Dendritic cell treated with granulocyte-macrophage colony-stimulating factor and Interleukin-4, amounts not matched to agents 40 ng/mL and 50 ng/mL, for 4 days (primary cell): ENCODE data around the gene SFMBT2.
"Not testable (repeated sequence)": the region's sequence is repeated elsewhere in the genome, so short reads cannot be mapped to it uniquely, and the experiment has no call there.

Experiments used
- H3K27ac Mint-ChIP-seq: one replicate; pipeline ENCODE4 v1.8.0; 2022; ENCODE audit warnings: mild to moderate bottlenecking, mixed read lengths
- H3K27me3 Mint-ChIP-seq: one replicate; pipeline ENCODE4 v1.8.0; 2022; ENCODE audit warnings: mild to moderate bottlenecking, mixed read lengths
- H3K36me3 Mint-ChIP-seq: one replicate; pipeline ENCODE4 v1.8.0; 2022; ENCODE audit warnings: low read depth, mixed read lengths
- H3K4me1 Mint-ChIP-seq: one replicate; pipeline ENCODE4 v1.8.0; 2022; ENCODE audit warnings: low read depth, mixed read lengths
- H3K4me3 Mint-ChIP-seq: one replicate; pipeline ENCODE4 v1.8.0; 2022; ENCODE audit warnings: mild to moderate bottlenecking, moderate library complexity, mixed read lengths
- H3K9me3 Mint-ChIP-seq: one replicate; pipeline ENCODE4 v1.8.0; 2022; ENCODE audit warnings: mixed read lengths
- intact Hi-C: fragments of 100-400 bp; cut with micrococcal nuclease; formaldehyde crosslinking; loops from one replicate; pipeline ENCODE4 v1.15.0; 2022

The SFMBT2 gene

GRCh38 chr10:7329219-7329618 lies 81.6 kb downstream of the SFMBT2 start:
- Mint-ChIP-seq H3K27me3 (no peaks in the 10 kb centered on the region), H3K27ac (no peak overlapping the region), H3K36me3 (peaks cover 29% of the 10 kb centered on the region), H3K4me1 (peaks cover 9% of the 10 kb centered on the region), H3K9me3 (peaks cover 43% of the 10 kb centered on the region), H3K4me3 (no peak overlapping the region)
- intact Hi-C loops = no loop called here

GRCh38 chr10:7327885-7328284 lies 82.9 kb downstream of the SFMBT2 start:
- Mint-ChIP-seq H3K36me3 (peaks cover 29% of the 10 kb centered on the region), H3K27ac (no peak overlapping the region), H3K9me3 (peaks cover 48% of the 10 kb centered on the region), H3K27me3 (no peaks in the 10 kb centered on the region), H3K4me1 (peaks cover 4% of the 10 kb centered on the region), H3K4me3 (no peak overlapping the region)
- intact Hi-C loops = no loop called here

GRCh38 chr10:7322623-7323022 lies 88.2 kb downstream of the SFMBT2 start:
- intact Hi-C loops = no loop called here
- Mint-ChIP-seq H3K4me1 (peaks cover 25% of the 10 kb centered on the region), H3K27ac (no peak overlapping the region), H3K27me3 (peaks cover 3% of the 10 kb centered on the region), H3K36me3 (peaks cover 9% of the 10 kb centered on the region), H3K9me3 (peaks cover 24% of the 10 kb centered on the region), H3K4me3 (no peak overlapping the region)

- H3K27ac Mint-ChIP-seq = peak overlapping the region; percentile 82
- peaks cover 37% of the 10 kb centered on the region for H3K4me1 Mint-ChIP-seq
- intact Hi-C loops = no loop called here
- H3K4me3 Mint-ChIP-seq = peak overlapping the region; percentile 35
- H3K27me3 Mint-ChIP-seq = peaks cover 3% of the 10 kb centered on the region
- peaks cover 8% of the 10 kb centered on the region for H3K9me3 Mint-ChIP-seq
- no peaks in the 10 kb centered on the region for H3K36me3 Mint-ChIP-seq
Observed at GRCh38 chr10:7320072-7320471, 90.8 kb downstream of the SFMBT2 start.

GRCh38 chr10:7319632-7320031 lies 91.2 kb downstream of the SFMBT2 start:
- peaks cover 40% of the 10 kb centered on the region for H3K4me1 Mint-ChIP-seq

GRCh38 chr10:7318836-7319235 lies 92.0 kb downstream of the SFMBT2 start:
- Mint-ChIP-seq H3K4me1 (peaks cover 42% of the 10 kb centered on the region), H3K4me3 (peak overlapping the region; percentile 27), H3K9me3 (peaks cover under 1% of the 10 kb centered on the region), H3K27ac (peak overlapping the region; percentile 82), H3K36me3 (no peaks in the 10 kb centered on the region), H3K27me3 (peaks cover 3% of the 10 kb centered on the region)
- intact Hi-C loops = loop anchor here (5.0 kb wide), 1 partner anchor 57 kb away; no protein-coding TSS in a partner anchor

More at GRCh38 chr10:7319632-7320031, 91.2 kb downstream of the SFMBT2 start:
- Mint-ChIP-seq H3K27ac (peak overlapping the region; percentile 82), H3K9me3 (peaks cover 8% of the 10 kb centered on the region), H3K4me3 (peak overlapping the region; percentile 35), H3K27me3 (peaks cover 3% of the 10 kb centered on the region), H3K36me3 (no peaks in the 10 kb centered on the region)
- intact Hi-C loops = loop anchor here (5.0 kb wide), 1 partner anchor 57 kb away; no protein-coding TSS in a partner anchor

GRCh38 chr10:7317786-7318446 lies 92.9 kb downstream of the SFMBT2 start:
- H3K36me3 Mint-ChIP-seq = no peaks in the 10 kb centered on the region
- intact Hi-C loops = loop anchor here (5.0 kb wide), 1 partner anchor 56 kb away; no protein-coding TSS in a partner anchor

GRCh38 chr10:7316839-7317238 lies 94.0 kb downstream of the SFMBT2 start:
- Mint-ChIP-seq H3K4me3 (no peak overlapping the region), H3K27me3 (peaks cover 3% of the 10 kb centered on the region), H3K27ac (no peak overlapping the region), H3K4me1 (peaks cover 42% of the 10 kb centered on the region), H3K36me3 (no peaks in the 10 kb centered on the region), H3K9me3 (no peaks in the 10 kb centered on the region)
- intact Hi-C loops = loop anchor here (5.0 kb wide), 1 partner anchor 55 kb away; no protein-coding TSS in a partner anchor

More at GRCh38 chr10:7317786-7318446, 92.9 kb downstream of the SFMBT2 start:
- Mint-ChIP-seq H3K4me3 (no peak overlapping the region), H3K27me3 (peaks cover 3% of the 10 kb centered on the region), H3K9me3 (no peaks in the 10 kb centered on the region), H3K27ac (no peak overlapping the region), H3K4me1 (peaks cover 42% of the 10 kb centered on the region)

- no peaks in the 10 kb centered on the region for H3K9me3 Mint-ChIP-seq
- peaks cover 42% of the 10 kb centered on the region for H3K4me1 Mint-ChIP-seq
- no peaks in the 10 kb centered on the region for H3K36me3 Mint-ChIP-seq
- no peak overlapping the region for H3K4me3 Mint-ChIP-seq
- H3K27me3 Mint-ChIP-seq = peaks cover 3% of the 10 kb centered on the region
- intact Hi-C loops = loop anchor here (5.0 kb wide), 1 partner anchor 54 kb away; no protein-coding TSS in a partner anchor
- H3K27ac Mint-ChIP-seq = no peak overlapping the region
Observed at GRCh38 chr10:7315906-7316305, 94.9 kb downstream of the SFMBT2 start.

GRCh38 chr10:7314170-7314569 lies 96.7 kb downstream of the SFMBT2 start:
- Mint-ChIP-seq H3K36me3 (no peaks in the 10 kb centered on the region), H3K27me3 (no peaks in the 10 kb centered on the region), H3K27ac (no peak overlapping the region), H3K4me3 (no peak overlapping the region), H3K9me3 (no peaks in the 10 kb centered on the region), H3K4me1 (peaks cover 33% of the 10 kb centered on the region)
- intact Hi-C loops = no loop called here

- Mint-ChIP-seq H3K4me3 (no peak overlapping the region), H3K27ac (no peak overlapping the region), H3K4me1 (peaks cover 17% of the 10 kb centered on the region), H3K36me3 (no peaks in the 10 kb centered on the region), H3K27me3 (no peaks in the 10 kb centered on the region), H3K9me3 (no peaks in the 10 kb centered on the region)
- intact Hi-C loops = no loop called here
Observed at GRCh38 chr10:7312488-7312857, 98.4 kb downstream of the SFMBT2 start.

GRCh38 chr10:7311850-7312487 lies 98.9 kb downstream of the SFMBT2 start:
- H3K9me3 Mint-ChIP-seq, H3K4me3 Mint-ChIP-seq, H3K36me3 Mint-ChIP-seq, intact Hi-C loops, H3K27ac Mint-ChIP-seq, H3K27me3 Mint-ChIP-seq: not testable (repeated sequence)
- H3K4me1 Mint-ChIP-seq = peaks cover 16% of the 10 kb centered on the region

GRCh38 chr10:7311218-7311849 lies 99.5 kb downstream of the SFMBT2 start:
- Mint-ChIP-seq H3K4me1 (peaks cover 15% of the 10 kb centered on the region), H3K4me3 (no peak overlapping the region), H3K9me3 (no peaks in the 10 kb centered on the region), H3K36me3 (no peaks in the 10 kb centered on the region), H3K27me3 (no peaks in the 10 kb centered on the region), H3K27ac (no peak overlapping the region)
- intact Hi-C loops = no loop called here

- intact Hi-C loops = no loop called here
- H3K27me3 Mint-ChIP-seq = no peaks in the 10 kb centered on the region
- H3K4me1 Mint-ChIP-seq = peaks cover 11% of the 10 kb centered on the region
- no peaks in the 10 kb centered on the region for H3K36me3 Mint-ChIP-seq
- no peaks in the 10 kb centered on the region for H3K9me3 Mint-ChIP-seq
- no peak overlapping the region for H3K27ac Mint-ChIP-seq
- H3K4me3 Mint-ChIP-seq = no peak overlapping the region
Observed at GRCh38 chr10:7310076-7310475, 100.8 kb downstream of the SFMBT2 start.
